Esophagus squamous epithelium (tissue), 4 donors: ENCODE measurements around the gene PCNT.

ENCODE experiments used
- CTCF ChIP-seq, 6 experiments: fragments of 450-650 bp in 4 of 6; fragments of 200-600 bp in 2 of 6; sonication (generic) in 2 of 6; IDR thresholded peaks; one replicate each; pipeline ENCODE4 v1.5.1; 2016 to 2019; ENCODE audit warnings: antibody characterized with exemption in 6 of 6, mild to moderate bottlenecking in 4 of 6, moderate library complexity in 4 of 6
- POLR2A ChIP-seq, 4 donors: fragments of 450-650 bp; IDR thresholded peaks; one replicate each; pipeline ENCODE4 v1.6.1; 2017; ENCODE audit warnings: antibody characterized with exemption in 4 of 4, mild to moderate bottlenecking in 4 of 4, moderate library complexity in 3 of 4

- no peak for TF ChIP-seq CTCF (IDR thresholded peaks at IDR 0.05)
- no peak for TF ChIP-seq POLR2A (IDR thresholded peaks at IDR 0.05)
Observed at GRCh38 chr21:46344219-46344915, 20.4 kb downstream of the PCNT start.
